HL-60/S4 treated with phorbol 12-myristate 13-acetate at 8.2 ng/mL for 4 days and 3 days (cell line): Measurements from ENCODE around the gene SCP2.

Experiments
- in situ Hi-C: fragments of 300-500 bp; cut with MboI; formaldehyde crosslinking; loops from 2 replicates; pipeline ENCODE4 v1.15.0; 2022; ENCODE audit warnings: low sequenced_read_pairs

Gene SCP2

GRCh38 chr1:53092659-53093450, 165.8 kb downstream of the SCP2 start:
- in situ Hi-C loops: no loop called here

DNA sequence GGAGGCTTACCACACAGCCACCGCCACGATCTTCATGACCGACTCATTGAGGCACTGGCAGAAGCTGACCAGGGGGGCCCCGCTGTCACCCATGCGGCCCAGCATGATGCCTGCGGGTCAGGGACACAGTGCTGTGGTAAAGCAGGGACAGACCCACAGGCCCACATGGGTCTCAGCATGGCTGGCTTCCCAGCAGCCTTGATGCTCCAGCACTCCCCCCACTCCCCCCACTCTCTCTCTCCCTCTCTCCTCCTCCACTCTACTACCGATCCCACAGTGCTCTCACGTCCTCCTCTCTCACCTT, 166.3 kb downstream of the SCP2 start:
- in situ Hi-C loops: no loop called here

GRCh38 chr1:53093778-53094532, 166.9 kb downstream of the SCP2 start:
- in situ Hi-C loops: no loop called here

- in situ Hi-C loops: no loop called here
These were observed 167.4 kb downstream of the SCP2 start for GRCh38 chr1:53094533-53094919.
